Measurements from ENCODE around the gene SLC22A17.
A peak's percentile ranks its signal among the peaks of the same experiment; 100 is the strongest.

The SLC22A17 gene

DNA sequence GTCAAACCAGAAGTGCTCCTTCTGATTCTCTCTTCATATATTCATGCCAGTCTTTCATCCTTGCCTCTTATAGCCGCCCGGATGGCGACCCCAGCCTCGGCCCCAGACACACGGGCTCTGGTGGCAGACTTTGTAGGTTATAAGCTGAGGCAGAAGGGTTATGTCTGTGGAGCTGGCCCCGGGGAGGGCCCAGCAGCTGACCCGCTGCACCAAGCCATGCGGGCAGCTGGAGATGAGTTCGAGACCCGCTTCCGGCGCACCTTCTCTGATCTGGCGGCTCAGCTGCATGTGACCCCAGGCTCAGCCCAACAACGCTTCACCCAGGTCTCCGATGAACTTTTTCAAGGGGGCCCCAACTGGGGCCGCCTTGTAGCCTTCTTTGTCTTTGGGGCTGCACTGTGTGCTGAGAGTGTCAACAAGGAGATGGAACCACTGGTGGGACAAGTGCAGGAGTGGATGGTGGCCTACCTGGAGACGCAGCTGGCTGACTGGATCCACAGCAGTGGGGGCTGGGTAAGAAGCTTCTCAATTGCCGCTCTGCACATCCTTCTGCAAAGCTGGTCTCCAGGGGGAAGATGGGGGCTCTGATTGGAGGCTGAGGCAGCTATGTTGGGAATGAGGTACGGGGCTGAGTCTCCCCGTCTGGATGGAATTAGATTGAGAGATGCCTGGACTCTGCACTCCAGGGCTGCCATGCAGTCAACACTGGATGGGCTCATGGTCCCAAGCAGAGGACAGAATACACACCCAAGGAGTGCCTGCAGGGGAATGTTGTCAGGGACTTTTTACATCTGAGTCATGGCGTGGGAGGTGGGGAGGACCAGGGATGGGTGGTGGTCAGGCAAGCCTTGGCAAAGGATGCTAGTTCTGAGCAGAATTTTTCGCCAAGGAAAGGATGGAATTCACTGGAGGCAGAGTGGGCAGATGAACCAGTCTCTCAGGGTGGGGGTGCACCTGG is 44.7 kb downstream of the SLC22A17 start:
- DNase-seq (ENCODE audit: low read depth): peak; percentile 34

GRCh38 chr14:23307146-23307530 is 45.5 kb downstream of the SLC22A17 start:
- DNase-seq (ENCODE audit: low read depth): no peak

DNA sequence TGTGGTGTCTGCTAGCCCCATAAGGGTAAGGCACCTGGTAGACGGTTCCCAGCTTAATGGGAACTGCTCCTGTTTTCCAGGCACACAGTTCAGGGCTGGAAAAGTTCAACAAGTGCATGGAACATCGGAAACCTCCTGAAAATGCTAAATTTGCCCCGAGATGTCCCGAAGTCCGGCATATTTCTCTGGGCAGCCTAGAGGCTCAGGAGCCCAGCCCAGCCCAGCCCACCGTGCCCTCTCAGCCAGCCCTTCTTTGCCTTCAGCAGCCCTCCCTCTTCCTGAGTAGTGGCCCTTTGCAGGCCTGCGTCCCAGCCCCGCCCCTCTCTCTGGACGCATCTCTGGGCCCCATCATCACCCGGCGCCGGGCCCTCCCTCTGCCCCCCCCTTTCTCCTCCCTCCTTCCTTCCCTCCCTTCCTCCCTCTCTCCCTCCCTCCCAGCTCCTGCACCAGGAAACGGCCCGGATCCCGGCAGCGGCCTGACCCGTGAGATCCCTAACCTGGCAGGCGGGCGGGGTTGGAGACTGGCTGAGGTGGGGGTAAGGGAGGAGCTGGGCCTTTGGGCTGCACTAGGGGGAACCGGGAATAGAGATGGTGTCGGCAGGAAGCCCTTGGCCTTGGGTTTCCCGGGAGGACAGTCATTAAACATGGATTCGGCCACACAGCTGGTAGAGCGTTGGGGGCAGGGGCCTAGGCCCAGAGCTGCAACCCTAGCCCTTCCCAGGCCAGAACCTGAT is 46.1 kb downstream of the SLC22A17 start, which contains the start of gene BCL2L2:
TSS of gene BCL2L2 (plus strand) at position 422 of the 734 bp plus-strand sequence. CDS start 935 bp downstream, outside the sequence.
- DNase-seq (ENCODE audit: low read depth): peak; percentile 91

GRCh38 chr14:23302290-23303225 is 50.1 kb downstream of the SLC22A17 start, which contains the start of gene PPP1R3E:
PPP1R3E (minus strand) TSS chr14:23302859; CDS start chr14:23302576, 283 bp downstream.
- DNase-seq (ENCODE audit: low read depth): peak; percentile 62

GRCh38 chr14:23301969-23302289 is 50.8 kb downstream of the SLC22A17 start:
- no peak for DNase-seq (ENCODE audit: low read depth)

- DNase-seq (ENCODE audit: low read depth): peak; percentile 99
Measured at GRCh38 chr14:23301288-23301968, 51.3 kb downstream of the SLC22A17 start.

GRCh38 chr14:23300687-23301223 is 51.9 kb downstream of the SLC22A17 start:
- DNase-seq (ENCODE audit: low read depth): peak; percentile 18

DNA sequence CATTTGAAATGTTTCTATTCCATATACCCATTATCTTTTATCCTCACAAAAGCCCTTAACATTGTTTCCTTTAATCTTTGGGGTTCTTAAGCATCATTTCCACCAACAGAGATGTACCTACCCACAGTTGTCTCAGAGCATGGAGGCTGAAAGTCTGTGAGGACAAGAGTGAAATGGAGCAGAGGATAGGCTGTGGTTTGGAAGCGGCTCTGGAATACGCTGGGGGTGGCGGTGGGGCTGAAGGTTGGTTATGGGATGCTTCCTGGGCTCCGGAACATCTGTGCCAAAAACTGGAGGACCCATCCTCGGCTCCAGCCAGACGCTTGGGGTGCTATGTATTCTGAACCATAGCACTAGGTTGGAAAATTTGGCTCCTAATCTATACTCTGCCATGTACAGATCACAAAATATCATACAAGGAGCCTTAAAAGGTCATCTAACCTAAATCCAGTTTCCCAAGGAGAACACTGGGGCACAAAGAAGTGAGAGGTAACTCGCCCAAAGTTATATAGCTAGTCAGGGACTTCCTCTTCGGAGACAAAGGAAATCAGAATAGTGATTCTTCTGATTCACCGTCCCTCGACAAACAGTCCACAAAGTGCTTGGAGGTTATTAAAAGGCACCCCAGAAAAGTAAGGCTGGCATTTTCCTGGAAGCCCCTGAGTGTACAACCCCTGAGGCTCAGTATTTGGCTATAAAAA is 52.6 kb downstream of the SLC22A17 start:
- no peak for DNase-seq (ENCODE audit: low read depth)

GRCh38 chr14:23299211-23299957 is 53.3 kb downstream of the SLC22A17 start:
- peak; percentile 57 for DNase-seq (ENCODE audit: low read depth)

- no peak for DNase-seq (ENCODE audit: low read depth)
Measured at GRCh38 chr14:23297611-23298277, 54.9 kb downstream of the SLC22A17 start.

DNA sequence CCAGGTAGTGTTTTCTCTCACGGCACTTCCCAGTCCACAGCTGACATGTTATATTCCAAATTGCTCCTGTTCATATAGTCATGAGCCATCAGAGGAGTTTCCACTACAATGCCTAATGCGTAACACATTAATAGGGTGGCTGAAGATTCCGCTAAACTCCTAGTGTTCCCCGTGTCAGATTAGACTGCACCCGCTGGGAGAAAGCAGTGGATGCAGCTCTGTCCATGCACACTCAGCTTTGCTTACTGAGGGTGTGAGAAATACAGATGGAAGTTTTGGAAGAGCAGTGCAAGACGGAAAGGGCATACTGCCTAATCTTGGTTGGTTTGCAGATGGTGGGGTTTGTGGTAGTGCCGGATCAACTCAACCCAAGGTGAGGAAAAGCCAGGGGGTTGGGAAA is 55.6 kb downstream of the SLC22A17 start:
- DNase-seq (ENCODE audit: low read depth): no peak

Measured in iris pigment epithelial cell (primary cell).